ENCODE measurements around the gene PRKCI.
"Not testable (repeated sequence)": the region's sequence is repeated elsewhere in the genome, so short reads cannot be mapped to it uniquely, and the experiment has no call there.

PRKCI gene

GRCh38 chr3:170257145-170257544 is 34.9 kb downstream of the PRKCI start:
- H3K79me2 ChIP-seq, result peaks cover 2% of the 10 kb centered on the region
- no peaks in the 10 kb centered on the region for H3K4me1 ChIP-seq
- H2AFZ ChIP-seq, result no peak overlapping the region
- no peak overlapping the region for H3K9ac ChIP-seq
- TF ChIP-seq CTCF (IDR thresholded peaks at IDR 0.05), result no peak
- no peaks in the 10 kb centered on the region for H3K27me3 ChIP-seq (ENCODE audit: control insufficient read depth, insufficient read depth, low read length)
- H3K4me2 ChIP-seq (ENCODE audit: low read length), result no peak overlapping the region
- no peak overlapping the region for H3K4me3 ChIP-seq (ENCODE audit: low read depth, low read length)
- no peaks in the 10 kb centered on the region for H3K9me3 ChIP-seq (ENCODE audit: control insufficient read depth, low read length)
- no peaks in the 10 kb centered on the region for H3K36me3 ChIP-seq (ENCODE audit: control insufficient read depth, insufficient read depth, low read length)
- no peak overlapping the region for H3K27ac ChIP-seq

DNA sequence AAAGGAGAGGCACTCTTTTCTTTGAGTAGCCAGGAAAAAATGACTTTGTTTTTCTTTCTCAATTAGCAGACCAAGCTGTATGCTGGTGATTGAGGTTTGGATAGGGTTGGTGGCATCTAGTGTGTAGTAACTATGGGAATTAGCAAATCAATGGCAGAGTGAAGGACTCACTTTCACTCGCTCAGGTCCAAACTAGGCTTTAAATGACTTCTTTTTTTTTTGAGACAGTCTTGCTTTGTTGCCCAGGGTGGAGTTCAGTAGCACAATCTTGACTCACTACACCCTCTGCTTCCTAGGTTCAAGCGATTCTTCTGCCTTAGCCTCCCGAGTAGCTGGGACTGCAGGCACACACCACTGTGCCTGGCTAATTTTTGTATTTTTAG is 35.9 kb downstream of the PRKCI start:
- no peaks in the 10 kb centered on the region for H3K9me3 ChIP-seq (ENCODE audit: control insufficient read depth, low read length)
- no peak overlapping the region for H2AFZ ChIP-seq
- no peak for TF ChIP-seq CTCF (IDR thresholded peaks at IDR 0.05)
- H3K36me3 ChIP-seq (ENCODE audit: control insufficient read depth, insufficient read depth, low read length), result no peaks in the 10 kb centered on the region
- H3K4me2 ChIP-seq (ENCODE audit: low read length), result no peak overlapping the region
- no peaks in the 10 kb centered on the region for H3K4me1 ChIP-seq
- no peaks in the 10 kb centered on the region for H3K27me3 ChIP-seq (ENCODE audit: control insufficient read depth, insufficient read depth, low read length)
- H3K79me2 ChIP-seq, result peaks cover 2% of the 10 kb centered on the region
- no peak overlapping the region for H3K27ac ChIP-seq
- H3K4me3 ChIP-seq (ENCODE audit: low read depth, low read length), result no peak overlapping the region
- H3K9ac ChIP-seq, result no peak overlapping the region

DNA sequence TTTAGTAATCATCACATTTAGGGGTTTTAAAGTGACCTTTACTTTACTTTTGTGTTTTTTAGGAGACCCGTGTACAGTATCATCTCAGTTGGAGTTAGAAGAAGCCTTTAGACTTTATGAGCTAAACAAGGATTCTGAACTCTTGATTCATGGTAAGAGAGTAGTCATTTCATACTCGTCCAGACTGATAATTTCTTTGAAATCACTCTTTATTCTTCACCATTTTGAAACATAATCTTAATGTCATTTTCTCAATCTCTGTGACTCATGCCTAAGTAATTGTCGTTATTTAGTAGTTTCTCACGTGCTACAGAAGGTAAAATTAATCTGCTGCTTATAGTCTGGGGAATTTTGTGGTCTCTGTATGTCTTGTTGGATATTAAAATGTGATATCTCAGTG is 37.7 kb downstream of the PRKCI start:
- Histone ChIP-seq H3K4me3 (ENCODE audit: low read depth, low read length) (no peak overlapping the region), H3K36me3 (ENCODE audit: control insufficient read depth, insufficient read depth, low read length) (no peaks in the 10 kb centered on the region), H3K4me2 (ENCODE audit: low read length) (no peak overlapping the region), H3K27ac (no peak overlapping the region), H3K4me1 (no peaks in the 10 kb centered on the region), H3K9ac (no peak overlapping the region), H3K9me3 (ENCODE audit: control insufficient read depth, low read length) (no peaks in the 10 kb centered on the region), H3K27me3 (ENCODE audit: control insufficient read depth, insufficient read depth, low read length) (no peaks in the 10 kb centered on the region), H2AFZ (no peak overlapping the region), H3K79me2 (no peaks in the 10 kb centered on the region)
- no peak for TF ChIP-seq CTCF (IDR thresholded peaks at IDR 0.05)

- H3K4me1 ChIP-seq, result no peaks in the 10 kb centered on the region
- no peak overlapping the region for H2AFZ ChIP-seq
- no peaks in the 10 kb centered on the region for H3K36me3 ChIP-seq (ENCODE audit: control insufficient read depth, insufficient read depth, low read length)
- H3K4me2 ChIP-seq (ENCODE audit: low read length), result no peak overlapping the region
- peaks cover 2% of the 10 kb centered on the region for H3K79me2 ChIP-seq
- no peaks in the 10 kb centered on the region for H3K9me3 ChIP-seq (ENCODE audit: control insufficient read depth, low read length)
- no peak overlapping the region for H3K27ac ChIP-seq
- TF ChIP-seq CTCF (IDR thresholded peaks at IDR 0.05), result no peak
- H3K4me3 ChIP-seq (ENCODE audit: low read depth, low read length), result no peak overlapping the region
- H3K9ac ChIP-seq, result no peak overlapping the region
- no peaks in the 10 kb centered on the region for H3K27me3 ChIP-seq (ENCODE audit: control insufficient read depth, insufficient read depth, low read length)
Observed at GRCh38 chr3:170267793-170268192, 45.6 kb downstream of the PRKCI start.

- H3K27ac ChIP-seq; H2AFZ ChIP-seq; H3K9ac ChIP-seq; H3K36me3 ChIP-seq (ENCODE audit: control insufficient read depth, insufficient read depth, low read length); H3K4me1 ChIP-seq; H3K4me2 ChIP-seq (ENCODE audit: low read length); H3K79me2 ChIP-seq; H3K9me3 ChIP-seq (ENCODE audit: control insufficient read depth, low read length); H3K4me3 ChIP-seq (ENCODE audit: low read depth, low read length); H3K27me3 ChIP-seq (ENCODE audit: control insufficient read depth, insufficient read depth, low read length): not testable (repeated sequence)
Observed at GRCh38 chr3:170269673-170270254, 47.5 kb downstream of the PRKCI start.
